Activated CD4-positive, alpha-beta T cell treated with anti-CD3 and anti-CD28 coated beads, Interleukin-2, amount 50 U/mL, for 4 hours (primary cell): ENCODE measurements around the gene PGAP6.

ENCODE experiments used
- DNase-seq, 2 experiments: peaks; one replicate each; pipeline ENCODE4 v3.0.0-alpha.2; 2020

Gene PGAP6

DNA sequence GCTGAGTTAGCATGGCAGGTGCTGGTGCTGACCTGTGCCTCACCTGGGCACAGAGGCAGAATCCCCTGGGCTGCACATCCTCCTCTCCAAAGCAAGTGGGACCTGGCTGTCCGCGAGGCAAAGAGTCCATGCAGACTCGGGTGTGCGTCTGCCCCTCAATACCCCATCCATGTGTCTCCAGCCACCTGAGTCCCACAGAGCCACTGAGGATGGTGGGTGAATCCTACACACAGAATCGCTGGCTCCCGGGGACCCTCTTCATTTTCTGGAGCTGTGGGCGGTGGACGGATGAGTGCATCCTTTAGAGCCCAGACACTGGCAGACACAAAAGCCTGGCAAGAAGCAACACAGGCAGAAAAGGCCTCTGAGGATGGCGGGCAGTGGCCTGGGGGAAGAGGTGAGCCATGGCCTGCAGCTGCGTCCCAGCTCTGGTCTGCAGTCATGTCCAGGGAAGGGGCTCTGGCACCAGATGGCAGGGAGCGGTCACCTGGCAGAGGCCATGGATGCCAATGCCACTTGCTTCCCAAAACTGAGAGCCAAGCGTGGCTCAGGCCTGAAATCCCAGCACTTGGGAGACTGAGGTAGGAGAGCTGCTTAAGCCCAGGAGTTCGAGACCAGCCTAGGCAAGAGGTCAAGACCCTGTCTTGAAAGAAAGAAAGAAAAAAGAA lies 59.2 kb downstream of the PGAP6 start:
- DNase-seq, result no peak

DNA sequence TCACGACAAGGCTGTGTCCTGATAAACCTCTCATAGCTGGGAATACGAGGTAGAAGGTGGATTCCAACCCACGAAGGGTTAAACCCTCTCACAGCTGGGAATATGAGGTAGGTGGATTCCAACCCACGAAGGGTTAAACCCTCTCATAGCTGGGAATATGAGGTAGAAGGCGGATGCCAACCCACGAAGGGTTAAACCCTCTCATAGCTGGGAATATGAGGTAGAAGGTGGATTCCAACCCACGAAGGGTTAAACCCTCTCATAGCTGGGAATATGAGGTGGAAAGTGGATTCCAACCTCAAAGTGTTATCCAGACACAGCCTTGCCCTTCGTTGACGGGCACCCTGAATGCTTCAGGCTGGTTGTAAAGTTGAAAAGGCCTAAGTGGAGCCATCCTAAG lies 60.2 kb downstream of the PGAP6 start:
- no peak for DNase-seq
